H9 (cell line): ENCODE results near the gene ARSG. TPM values are rescaled to one million over a fixed set of nuclear protein-coding genes. Genes with fewer than 3 reads are reported as not detected.

Source experiments
- DNase-seq: peaks from one replicate; pipeline ENCODE4 v3.0.0-alpha.2; 2017
- H2AFZ ChIP-seq: one replicate; pipeline ENCODE4 v1.6.1; 2013; ENCODE audit warnings: mild to moderate bottlenecking, low read length, control low read depth, moderate library complexity
- H2AK5ac ChIP-seq: 2 replicates; pipeline ENCODE4 v1.6.1; 2013; ENCODE audit warnings: low read length, control low read depth, mixed read lengths; ENCODE audit not compliant: insufficient read length
- H2BK120ac ChIP-seq: one replicate; pipeline ENCODE4 v1.6.1; 2013; ENCODE audit warnings: low read depth, mild to moderate bottlenecking, low read length, control low read depth, inconsistent platforms; ENCODE audit not compliant: poor library complexity, severe bottlenecking
- H2BK12ac ChIP-seq: 2 replicates; pipeline ENCODE4 v1.6.1; 2013; ENCODE audit warnings: low read length, control low read depth, mixed read lengths, low read depth; ENCODE audit not compliant: insufficient read length
- H2BK15ac ChIP-seq: 2 replicates; pipeline ENCODE4 v1.6.1; 2013; ENCODE audit warnings: low read depth, low read length, control low read depth
- H2BK20ac ChIP-seq: one replicate; pipeline ENCODE4 v1.6.1; 2013; ENCODE audit warnings: low read depth, mild to moderate bottlenecking, low read length, control low read depth, inconsistent platforms; ENCODE audit not compliant: poor library complexity, severe bottlenecking
- H2BK5ac ChIP-seq: 2 replicates; pipeline ENCODE4 v1.6.1; 2013; ENCODE audit warnings: low read length, control low read depth, mixed read lengths; ENCODE audit not compliant: insufficient read length
- H3K14ac ChIP-seq: 2 replicates; pipeline ENCODE4 v1.6.1; 2013; ENCODE audit warnings: low read length, control low read depth; ENCODE audit not compliant: insufficient read depth
- H3K18ac ChIP-seq: 2 replicates; pipeline ENCODE4 v1.6.1; 2013; ENCODE audit warnings: low read depth, mild to moderate bottlenecking, mixed read lengths, low read length, control low read depth; ENCODE audit not compliant: insufficient read length
- H3K23ac ChIP-seq: 2 replicates; pipeline ENCODE4 v1.6.1; 2013; ENCODE audit warnings: low read length, control low read depth, mixed read lengths, low read depth; ENCODE audit not compliant: insufficient read length
- H3K23me2 ChIP-seq: 2 replicates; pipeline ENCODE4 v1.6.1; 2013; ENCODE audit warnings: low read depth, mild to moderate bottlenecking, mixed read lengths, low read length, control low read depth; ENCODE audit not compliant: insufficient read length, poor library complexity, severe bottlenecking
- H3K27ac ChIP-seq: 2 replicates; pipeline ENCODE4 v1.5.1; 2013; ENCODE audit warnings: low read length, control low read depth, mixed read lengths, low read depth; ENCODE audit not compliant: insufficient read length
- H3K27me3 ChIP-seq: 2 replicates; pipeline ENCODE4 v1.6.1; 2013; ENCODE audit warnings: low read length, control low read depth, inconsistent platforms; ENCODE audit not compliant: insufficient read depth
- H3K4ac ChIP-seq: 2 replicates; pipeline ENCODE4 v1.6.1; 2013; ENCODE audit warnings: low read depth, mild to moderate bottlenecking, control low read depth, inconsistent platforms, low read length, moderate library complexity
- H3K4me1 ChIP-seq: 2 replicates; pipeline ENCODE4 v1.6.1; 2013; ENCODE audit warnings: low read length, control low read depth, inconsistent platforms; ENCODE audit not compliant: insufficient read depth
- H3K4me2 ChIP-seq: 2 replicates; pipeline ENCODE4 v1.6.1; 2013; ENCODE audit warnings: low read length, control low read depth, mixed read lengths; ENCODE audit not compliant: insufficient read length, insufficient read depth
- H3K56ac ChIP-seq: 2 replicates; pipeline ENCODE4 v1.6.1; 2013; ENCODE audit warnings: low read depth, mild to moderate bottlenecking, mixed read lengths, low read length, control low read depth; ENCODE audit not compliant: insufficient read length
- H3K79me1 ChIP-seq: 2 replicates; pipeline ENCODE4 v1.6.1; 2013; ENCODE audit warnings: low read depth, mild to moderate bottlenecking, moderate library complexity, low read length, control low read depth, inconsistent platforms; ENCODE audit not compliant: insufficient read depth, poor library complexity, severe bottlenecking
- H3K79me2 ChIP-seq: 2 replicates; pipeline ENCODE4 v1.6.1; 2013; ENCODE audit warnings: low read length, control low read depth, inconsistent platforms; ENCODE audit not compliant: insufficient read depth
- H3K9ac ChIP-seq: 2 replicates; pipeline ENCODE4 v1.6.1; 2013; ENCODE audit warnings: low read length, control low read depth, mixed read lengths; ENCODE audit not compliant: insufficient read length; ENCODE audit errors: extremely low read depth
- H3K9me3 ChIP-seq: one replicate; pipeline ENCODE4 v1.6.1; 2013; ENCODE audit warnings: low read depth, low read length, inconsistent platforms; ENCODE audit not compliant: control insufficient read depth
- H3T11ph ChIP-seq: one replicate; pipeline ENCODE4 v1.6.1; 2013; ENCODE audit warnings: mild to moderate bottlenecking, low read length, control low read depth, inconsistent platforms
- H4K20me1 ChIP-seq: one replicate; pipeline ENCODE4 v1.6.1; 2013; ENCODE audit not compliant: control insufficient read depth, insufficient read length, insufficient read depth
- H4K5ac ChIP-seq: 2 replicates; pipeline ENCODE4 v1.6.1; 2013; ENCODE audit warnings: low read depth, mild to moderate bottlenecking, mixed read lengths, low read length, control low read depth; ENCODE audit not compliant: insufficient read length
- H4K8ac ChIP-seq: replicated peaks from 2 replicates; pipeline ENCODE4 v1.6.1; 2013; ENCODE audit warnings: low read length, control low read depth, mixed read lengths, low read depth; ENCODE audit not compliant: insufficient read length
- H4K91ac ChIP-seq: 2 replicates; pipeline ENCODE4 v1.6.1; 2013; ENCODE audit warnings: low read depth, mild to moderate bottlenecking, moderate library complexity, mixed read lengths, low read length, control low read depth; ENCODE audit not compliant: insufficient read length
- H3K27ac Mint-ChIP-seq, 3 experiments: 2 replicates in 2 of 3; 3 replicates in 1 of 3; pipeline ENCODE4 v1.8.0; 2020 to 2021; ENCODE audit warnings: mixed read lengths in 3 of 3, mild to moderate bottlenecking in 1 of 3, moderate library complexity in 1 of 3
- H3K27me3 Mint-ChIP-seq: 2 replicates; pipeline ENCODE4 v1.8.0; 2021; ENCODE audit warnings: low read depth, mild to moderate bottlenecking, moderate library complexity, mixed read lengths
- H3K36me3 Mint-ChIP-seq, 3 experiments: 2 replicates in 2 of 3; 3 replicates in 1 of 3; pipeline ENCODE4 v1.8.0; 2020 to 2021; ENCODE audit warnings: low read depth in 3 of 3, mixed read lengths in 3 of 3; ENCODE audit not compliant: insufficient read depth in 1 of 3
- H3K4me1 Mint-ChIP-seq, 2 experiments: 2 replicates each; pipeline ENCODE4 v1.8.0; 2020; ENCODE audit warnings: mixed read lengths in 2 of 2
- H3K4me3 Mint-ChIP-seq, 2 experiments: 2 replicates in 1 of 2; 3 replicates in 1 of 2; pipeline ENCODE4 v1.8.0; 2020 to 2021; ENCODE audit warnings: mild to moderate bottlenecking in 2 of 2, mixed read lengths in 2 of 2, moderate library complexity in 1 of 2
- H3K9me3 Mint-ChIP-seq, 2 experiments: 2 replicates in 1 of 2; 3 replicates in 1 of 2; pipeline ENCODE4 v1.8.0; 2020; ENCODE audit warnings: mild to moderate bottlenecking in 2 of 2, mixed read lengths in 2 of 2, moderate library complexity in 1 of 2
- WGBS: extraction: QIAGEN DNeasy Blood & Tissue Kit; methylation state at CpG from one replicate; pipeline ENCODE4 v1.1.7; 2013; ENCODE audit warnings: missing lambda C conversion rate, low lambda C conversion rate, mixed read lengths; ENCODE audit not compliant: insufficient read length; ENCODE audit errors: extremely low coverage; 5-methylcytosine and 5-hydroxymethylcytosine counted together
- total RNA-seq: library from RNA; stranded (reverse); gene quantifications from 2 replicates; pipeline ENCODE4 v1.2.1, GENCODE V29; 2021
- TF ChIP-seq, protein P1 (sequence below): fragments of 200-600 bp; sonication (generic); conservative IDR thresholded peaks from 3 replicates; pipeline ENCODE4 v1.8.0; 2021; ENCODE audit warnings: antibody characterized with exemption, mild to moderate bottlenecking

Gene ARSG
- total RNA-seq, 1 experiment from 2014 or later: 3.6 TPM

DNA sequence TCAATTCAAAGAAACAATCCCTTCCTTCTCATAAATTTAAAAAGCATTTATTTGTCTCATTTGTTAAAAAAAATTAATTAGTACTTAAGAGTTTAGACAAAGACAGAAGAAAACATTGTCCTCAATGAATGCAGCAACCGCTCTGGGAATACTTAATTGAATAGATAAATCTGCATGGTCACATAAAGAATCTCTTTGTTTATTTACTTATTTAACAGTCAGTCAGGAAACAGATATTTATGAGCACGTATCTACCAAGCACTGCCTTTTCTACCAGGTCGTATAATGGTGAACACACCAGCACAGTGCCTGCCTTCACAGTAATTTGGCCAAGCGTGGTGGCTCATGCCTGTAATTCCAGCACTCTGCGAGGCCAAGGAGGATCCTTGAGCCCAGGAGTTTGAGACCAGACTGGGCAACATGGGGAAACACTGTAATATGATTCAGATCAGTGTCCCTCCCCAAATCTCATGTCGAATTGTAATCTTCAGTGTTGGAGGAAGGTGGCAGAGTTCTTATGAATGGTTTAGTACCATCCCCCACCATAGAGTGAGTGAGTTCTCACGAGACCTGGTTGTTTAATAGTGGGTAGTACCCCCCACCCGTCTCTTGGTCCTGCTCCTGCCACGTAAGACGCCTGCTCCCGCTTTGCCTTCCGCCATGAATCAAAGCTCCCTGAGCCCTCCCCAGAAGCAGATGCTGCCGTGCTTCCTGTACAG is 157.9 kb downstream of the ARSG start:
- no peak overlapping the region for H3T11ph ChIP-seq
- H3K27ac ChIP-seq: no peak overlapping the region
- no peaks in the 10 kb centered on the region for H3K79me1 ChIP-seq
- no peak overlapping the region for H3K14ac ChIP-seq
- no peak overlapping the region for H2BK120ac ChIP-seq
- H4K91ac ChIP-seq: no peak overlapping the region
- no peaks in the 10 kb centered on the region for H3K4me1 ChIP-seq
- H3K4ac ChIP-seq: no peak overlapping the region
- H3K27ac Mint-ChIP-seq: no peak overlapping the region
- H3K4me3 Mint-ChIP-seq: no peak overlapping the region
- no peaks in the 10 kb centered on the region for H3K27me3 Mint-ChIP-seq
- peaks cover 13 to 21% (median 18%) of the 10 kb centered on the region in 3 experiments; a peak in 6 of 7 replicates for H3K36me3 Mint-ChIP-seq
- no peak overlapping the region for H3K18ac ChIP-seq
- no peak for DNase-seq
- no peak overlapping the region for H3K56ac ChIP-seq
- H4K8ac ChIP-seq: no peak overlapping the region
- H2BK15ac ChIP-seq: no peak overlapping the region
- no peak overlapping the region for H4K5ac ChIP-seq
- no peak overlapping the region for H2AFZ ChIP-seq
- TF ChIP-seq, protein P1, sequence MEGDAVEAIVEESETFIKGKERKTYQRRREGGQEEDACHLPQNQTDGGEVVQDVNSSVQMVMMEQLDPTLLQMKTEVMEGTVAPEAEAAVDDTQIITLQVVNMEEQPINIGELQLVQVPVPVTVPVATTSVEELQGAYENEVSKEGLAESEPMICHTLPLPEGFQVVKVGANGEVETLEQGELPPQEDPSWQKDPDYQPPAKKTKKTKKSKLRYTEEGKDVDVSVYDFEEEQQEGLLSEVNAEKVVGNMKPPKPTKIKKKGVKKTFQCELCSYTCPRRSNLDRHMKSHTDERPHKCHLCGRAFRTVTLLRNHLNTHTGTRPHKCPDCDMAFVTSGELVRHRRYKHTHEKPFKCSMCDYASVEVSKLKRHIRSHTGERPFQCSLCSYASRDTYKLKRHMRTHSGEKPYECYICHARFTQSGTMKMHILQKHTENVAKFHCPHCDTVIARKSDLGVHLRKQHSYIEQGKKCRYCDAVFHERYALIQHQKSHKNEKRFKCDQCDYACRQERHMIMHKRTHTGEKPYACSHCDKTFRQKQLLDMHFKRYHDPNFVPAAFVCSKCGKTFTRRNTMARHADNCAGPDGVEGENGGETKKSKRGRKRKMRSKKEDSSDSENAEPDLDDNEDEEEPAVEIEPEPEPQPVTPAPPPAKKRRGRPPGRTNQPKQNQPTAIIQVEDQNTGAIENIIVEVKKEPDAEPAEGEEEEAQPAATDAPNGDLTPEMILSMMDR: no peak
- no peak overlapping the region for H3K9ac ChIP-seq
- H2BK12ac ChIP-seq: no peak overlapping the region
- H3K9me3 Mint-ChIP-seq: no peaks in the 10 kb centered on the region
- no peak overlapping the region for H3K4me2 ChIP-seq
- H3K23me2 ChIP-seq: no peaks in the 10 kb centered on the region
- no CpG with 5 or more reads among the region's 13 CpGs for WGBS
- no peaks in the 10 kb centered on the region for H4K20me1 ChIP-seq
- H2BK20ac ChIP-seq: no peak overlapping the region
- no peak overlapping the region for H2BK5ac ChIP-seq
- H2AK5ac ChIP-seq: no peak overlapping the region
- peaks cover 2% of the 10 kb centered on the region in 2 experiments; a peak in 1 of 4 replicates for H3K4me1 Mint-ChIP-seq
- no peaks in the 10 kb centered on the region; the same call in 1 of the 2 replicates for H3K27me3 ChIP-seq
- no peak overlapping the region for H3K23ac ChIP-seq
- H3K9me3 ChIP-seq: no peaks in the 10 kb centered on the region
- no peaks in the 10 kb centered on the region for H3K79me2 ChIP-seq
